Left hindlimb (tissue), 1 donor: Measurements from ENCODE around the gene DHDH.
"Not testable (repeated sequence)": the region's sequence is repeated elsewhere in the genome, so short reads cannot be mapped to it uniquely, and the experiment has no call there.

ENCODE experiments used
- DNase-seq: peaks from one replicate; pipeline ENCODE4 v3.0.0-alpha.2; 2018

The DHDH gene

DNA sequence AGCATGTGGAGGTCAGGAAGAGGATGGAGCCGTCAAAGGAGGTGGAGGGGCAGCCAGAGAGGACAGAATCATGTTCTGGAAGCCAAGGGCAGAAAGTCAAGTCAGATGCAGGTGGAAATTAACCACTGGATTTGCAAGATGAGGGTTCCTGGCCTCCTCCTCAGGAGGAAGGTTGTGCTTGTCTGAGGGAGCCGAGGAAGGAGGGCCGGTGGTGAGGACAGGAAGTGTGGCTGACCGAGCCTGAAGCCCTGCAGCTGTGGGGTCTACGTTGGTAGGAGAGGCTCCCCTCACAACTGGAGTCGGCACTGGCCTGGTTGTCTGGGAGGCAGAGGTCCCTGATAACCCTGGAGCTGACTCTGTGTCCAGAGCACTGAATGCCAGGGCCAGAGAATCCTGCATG lies 15.4 kb upstream of the DHDH start:
- DNase-seq, result no peak

DNA sequence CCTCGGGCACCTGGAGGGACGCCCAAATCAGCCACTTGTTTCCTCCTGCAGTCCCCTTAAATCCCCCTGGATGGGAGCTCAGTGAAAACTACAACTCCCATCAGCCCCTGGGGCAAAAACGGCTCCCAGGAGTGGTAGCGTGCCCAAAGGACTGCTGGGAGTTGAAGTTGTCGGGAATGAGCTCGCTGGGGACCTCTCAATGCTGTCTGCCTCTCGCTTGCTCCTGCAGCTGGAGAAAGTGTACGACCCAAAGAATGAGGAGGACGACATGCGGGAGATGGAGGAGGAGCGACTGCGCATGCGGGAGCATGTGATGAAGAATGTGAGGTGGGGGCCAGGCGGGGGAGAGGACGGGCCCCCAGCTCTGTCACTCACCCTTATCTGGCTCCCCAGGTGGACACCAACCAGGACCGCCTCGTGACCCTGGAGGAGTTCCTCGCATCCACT lies 14.7 kb upstream of the DHDH start:
- DNase-seq, result no peak

- DNase-seq, result not testable (repeated sequence)
Measured at GRCh38 chr19:48919271-48919670, 14.2 kb upstream of the DHDH start.

DNA sequence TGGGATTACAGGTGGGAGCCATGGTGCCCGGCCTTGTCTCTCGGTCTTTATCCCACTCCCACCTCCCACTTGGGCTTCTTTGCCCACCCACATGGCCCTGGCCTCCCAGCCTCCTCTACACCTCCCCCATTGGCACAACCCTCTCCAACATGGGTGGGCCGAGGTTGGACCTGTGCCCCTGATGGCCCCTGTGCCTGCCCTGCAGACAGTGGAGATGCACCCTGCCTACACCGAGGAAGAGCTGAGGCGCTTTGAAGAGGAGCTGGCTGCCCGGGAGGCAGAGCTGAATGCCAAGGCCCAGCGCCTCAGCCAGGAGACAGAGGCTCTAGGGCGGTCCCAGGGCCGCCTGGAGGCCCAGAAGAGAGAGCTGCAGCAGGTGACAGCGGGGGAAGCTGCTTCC lies 12.6 kb upstream of the DHDH start:
- DNase-seq, result no peak

DNA sequence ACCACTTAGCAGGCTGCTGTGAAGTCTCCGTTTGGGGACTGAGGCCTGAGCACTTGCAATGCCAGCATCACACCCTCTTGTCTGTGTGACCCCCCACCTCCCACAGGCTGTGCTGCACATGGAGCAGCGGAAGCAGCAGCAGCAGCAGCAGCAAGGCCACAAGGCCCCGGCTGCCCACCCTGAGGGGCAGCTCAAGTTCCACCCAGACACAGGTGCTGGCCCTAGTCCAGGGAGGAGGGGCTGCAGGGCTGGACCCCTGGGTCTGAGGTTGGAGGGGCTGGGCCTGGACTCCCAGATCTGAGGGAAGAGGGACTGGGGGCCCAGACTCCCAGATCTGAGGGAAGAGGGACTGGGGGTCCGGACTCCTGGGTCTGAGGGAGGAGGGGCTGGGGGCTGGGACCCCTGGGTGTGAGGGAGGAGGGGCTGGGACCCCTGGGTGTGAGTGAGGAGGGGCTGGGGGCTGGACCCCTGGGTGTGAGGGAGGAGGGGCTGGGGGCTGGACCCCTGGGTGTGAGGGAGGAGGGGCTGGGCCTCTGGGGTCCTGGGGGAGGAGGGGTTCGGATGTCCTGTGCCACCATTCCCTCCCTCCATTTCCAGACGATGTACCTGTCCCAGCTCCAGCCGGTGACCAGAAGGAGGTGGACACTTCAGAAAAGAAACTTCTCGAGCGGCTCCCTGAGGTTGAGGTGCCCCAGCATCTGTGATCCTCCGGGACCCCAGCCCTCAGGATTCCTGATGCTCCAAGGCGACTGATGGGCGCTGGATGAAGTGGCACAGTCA lies 11.6 kb upstream of the DHDH start:
- DNase-seq, result no peak

DNA sequence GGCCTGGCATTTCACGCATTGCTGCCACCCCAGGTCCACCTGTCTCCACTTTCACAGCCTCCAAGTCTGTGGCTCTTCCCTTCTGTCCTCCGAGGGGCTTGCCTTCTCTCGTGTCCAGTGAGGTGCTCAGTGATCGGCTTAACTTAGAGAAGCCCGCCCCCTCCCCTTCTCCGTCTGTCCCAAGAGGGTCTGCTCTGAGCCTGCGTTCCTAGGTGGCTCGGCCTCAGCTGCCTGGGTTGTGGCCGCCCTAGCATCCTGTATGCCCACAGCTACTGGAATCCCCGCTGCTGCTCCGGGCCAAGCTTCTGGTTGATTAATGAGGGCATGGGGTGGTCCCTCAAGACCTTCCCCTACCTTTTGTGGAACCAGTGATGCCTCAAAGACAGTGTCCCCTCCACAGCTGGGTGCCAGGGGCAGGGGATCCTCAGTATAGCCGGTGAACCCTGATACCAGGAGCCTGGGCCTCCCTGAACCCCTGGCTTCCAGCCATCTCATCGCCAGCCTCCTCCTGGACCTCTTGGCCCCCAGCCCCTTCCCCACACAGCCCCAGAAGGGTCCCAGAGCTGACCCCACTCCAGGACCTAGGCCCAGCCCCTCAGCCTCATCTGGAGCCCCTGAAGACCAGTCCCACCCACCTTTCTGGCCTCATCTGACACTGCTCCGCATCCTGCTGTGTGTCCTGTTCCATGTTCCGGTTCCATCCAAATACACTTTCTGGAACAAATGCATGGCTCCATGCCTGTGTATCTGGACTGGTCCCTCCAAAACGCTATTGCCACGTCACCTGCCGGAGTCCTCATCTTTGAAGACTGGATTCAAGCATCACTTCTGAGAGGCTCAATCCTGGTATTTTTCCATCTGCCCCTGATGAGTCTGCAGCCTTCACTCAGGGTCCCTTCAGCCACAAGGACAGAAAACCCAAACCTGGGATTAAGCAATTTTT lies 10.7 kb upstream of the DHDH start:
- DNase-seq, result no peak

GRCh38 chr19:48925240-48925843 lies 8.2 kb upstream of the DHDH start:
- DNase-seq, result no peak

GRCh38 chr19:48925890-48926289 lies 7.6 kb upstream of the DHDH start:
- DNase-seq, result not testable (repeated sequence)

- DNase-seq, result no peak
Measured at GRCh38 chr19:48926909-48927308, 6.6 kb upstream of the DHDH start.

- DNase-seq, result not testable (repeated sequence)
Measured at GRCh38 chr19:48927692-48928091, 5.8 kb upstream of the DHDH start.

GRCh38 chr19:48928164-48929025 lies 5.1 kb upstream of the DHDH start:
- no peak for DNase-seq

DNA sequence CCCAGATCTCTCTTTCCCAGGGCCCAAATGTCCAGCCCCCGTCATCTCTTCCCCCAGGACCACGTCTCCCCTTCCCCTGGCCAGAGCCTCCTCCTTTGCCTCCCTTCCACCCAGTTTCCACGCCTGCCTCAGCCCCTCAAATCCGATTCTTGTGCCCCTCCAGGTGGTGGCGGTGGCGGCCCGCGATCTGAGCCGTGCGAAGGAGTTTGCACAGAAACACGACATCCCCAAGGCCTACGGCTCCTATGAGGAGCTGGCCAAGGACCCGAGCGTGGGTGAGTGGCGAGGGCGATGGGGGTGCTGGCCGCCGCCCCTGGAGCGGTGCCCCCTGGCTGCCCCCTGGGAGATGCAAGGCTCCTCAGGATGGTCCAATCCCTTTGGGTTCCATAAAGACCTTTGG lies 1.3 kb downstream of the DHDH start:
- DNase-seq, result no peak

DNA sequence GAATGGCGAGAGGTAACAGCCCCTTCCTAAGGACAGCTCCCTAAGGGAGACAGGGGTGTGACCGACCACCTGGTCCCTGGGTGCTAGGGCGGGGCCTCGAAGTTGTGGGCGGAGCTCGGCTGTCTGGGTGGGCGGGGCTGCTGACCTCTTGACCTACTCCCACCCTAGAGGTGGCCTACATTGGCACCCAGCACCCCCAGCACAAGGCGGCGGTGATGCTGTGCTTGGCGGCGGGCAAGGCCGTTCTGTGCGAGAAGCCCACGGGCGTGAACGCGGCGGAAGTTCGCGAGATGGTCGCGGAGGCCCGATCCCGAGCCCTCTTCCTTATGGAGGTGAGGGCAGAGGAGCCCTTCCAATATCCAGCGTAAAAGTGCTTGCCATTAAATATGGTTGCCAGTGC lies 2.4 kb downstream of the DHDH start:
- DNase-seq, result no peak

DNA sequence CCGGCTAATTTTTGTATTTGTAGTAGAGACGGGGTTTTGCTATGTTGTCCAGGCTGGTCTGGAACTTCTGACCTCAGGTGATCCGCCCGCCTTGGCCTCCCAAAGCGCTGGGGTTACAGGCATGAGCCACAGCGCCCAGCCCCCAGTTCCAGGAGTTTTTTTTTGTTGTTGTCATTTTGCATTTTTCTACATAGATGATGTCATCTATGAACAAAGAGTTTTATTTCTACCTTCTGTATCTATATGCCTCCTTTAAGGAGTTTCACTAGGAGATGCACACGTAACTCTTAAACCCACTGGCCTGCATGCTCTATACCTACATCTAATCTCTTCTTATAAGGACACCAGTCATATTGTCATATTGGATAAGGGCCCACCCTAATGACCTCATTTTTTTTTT lies 4.8 kb downstream of the DHDH start:
- no peak for DNase-seq

DNA sequence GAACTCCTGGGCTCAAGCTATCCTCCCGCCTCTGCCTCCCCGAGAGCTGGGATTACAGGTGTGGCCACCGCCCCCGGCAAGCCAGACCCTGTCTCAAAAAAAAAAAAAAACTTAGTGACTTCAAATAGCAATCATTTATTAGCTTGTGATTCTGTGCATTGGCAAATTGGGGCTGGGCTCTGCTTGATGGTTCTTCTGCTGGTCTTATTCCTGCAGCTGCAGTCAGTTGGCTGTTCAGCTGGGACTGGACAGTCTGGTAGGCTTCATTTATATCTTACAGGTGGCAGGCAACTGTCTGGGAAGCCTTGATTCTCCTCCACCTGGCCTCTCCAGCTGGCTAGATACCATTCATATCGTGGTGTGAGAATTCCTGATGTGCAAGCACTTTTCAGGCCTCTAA lies 7.4 kb downstream of the DHDH start:
- no peak for DNase-seq

DNA sequence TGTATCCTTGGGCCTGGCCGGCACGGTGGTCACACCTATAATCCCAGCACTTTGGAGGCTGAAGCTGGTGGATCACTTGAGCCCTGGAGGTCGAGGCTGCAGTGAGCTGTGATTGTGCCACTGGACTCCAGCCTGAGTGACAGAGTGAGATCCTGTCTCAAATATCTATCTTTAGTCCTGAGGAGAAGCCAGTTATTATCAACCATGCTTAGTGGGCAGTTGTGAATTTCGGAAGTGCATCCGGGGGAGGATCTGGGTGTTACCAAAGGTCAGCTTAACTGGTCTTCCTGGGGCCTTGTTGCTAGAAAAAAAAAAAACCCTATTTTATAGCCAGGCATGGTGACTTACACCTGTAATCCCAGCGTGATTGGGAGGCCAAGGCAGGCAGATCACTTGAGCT lies 9.6 kb downstream of the DHDH start:
- DNase-seq, result no peak

DNA sequence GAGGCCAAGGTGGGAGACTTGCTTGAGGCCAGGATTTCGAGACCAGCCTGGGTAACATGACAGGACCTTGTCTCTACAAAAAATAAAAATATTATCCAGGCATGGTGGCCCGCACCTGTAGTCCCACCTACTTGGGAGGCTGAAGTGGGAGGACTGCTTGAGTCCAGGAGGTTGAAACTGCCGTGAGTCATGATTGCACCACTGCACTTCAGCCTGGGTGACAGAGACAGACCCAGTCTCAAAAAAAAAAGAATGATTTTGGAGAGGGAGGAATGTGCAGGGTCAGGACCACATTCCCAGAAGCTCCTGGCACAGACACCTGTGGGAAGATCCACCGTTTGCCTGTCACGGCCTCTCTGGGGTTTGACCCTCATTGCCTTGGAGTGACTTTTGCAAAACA lies 11.9 kb downstream of the DHDH start:
- no peak for DNase-seq

DNA sequence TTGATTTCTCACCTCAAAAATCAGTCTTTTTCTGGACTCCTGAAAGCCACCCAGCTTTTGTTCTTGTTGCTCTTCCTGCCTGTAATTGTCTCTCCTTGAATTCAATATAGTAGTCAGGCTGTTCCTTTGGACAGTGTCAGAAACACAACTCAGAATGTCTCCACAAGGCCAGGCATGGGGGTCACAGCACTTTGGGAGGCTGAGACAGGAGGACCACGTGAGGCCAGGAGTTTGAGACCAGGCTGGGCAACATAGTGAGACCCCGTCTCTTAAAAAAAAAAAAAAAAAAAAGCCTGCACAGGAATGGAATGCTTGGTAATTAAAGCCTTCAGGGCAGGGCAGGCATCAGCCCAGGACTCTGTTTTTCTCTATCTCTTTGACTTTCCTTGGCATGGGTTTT lies 12.3 kb downstream of the DHDH start:
- no peak for DNase-seq

DNA sequence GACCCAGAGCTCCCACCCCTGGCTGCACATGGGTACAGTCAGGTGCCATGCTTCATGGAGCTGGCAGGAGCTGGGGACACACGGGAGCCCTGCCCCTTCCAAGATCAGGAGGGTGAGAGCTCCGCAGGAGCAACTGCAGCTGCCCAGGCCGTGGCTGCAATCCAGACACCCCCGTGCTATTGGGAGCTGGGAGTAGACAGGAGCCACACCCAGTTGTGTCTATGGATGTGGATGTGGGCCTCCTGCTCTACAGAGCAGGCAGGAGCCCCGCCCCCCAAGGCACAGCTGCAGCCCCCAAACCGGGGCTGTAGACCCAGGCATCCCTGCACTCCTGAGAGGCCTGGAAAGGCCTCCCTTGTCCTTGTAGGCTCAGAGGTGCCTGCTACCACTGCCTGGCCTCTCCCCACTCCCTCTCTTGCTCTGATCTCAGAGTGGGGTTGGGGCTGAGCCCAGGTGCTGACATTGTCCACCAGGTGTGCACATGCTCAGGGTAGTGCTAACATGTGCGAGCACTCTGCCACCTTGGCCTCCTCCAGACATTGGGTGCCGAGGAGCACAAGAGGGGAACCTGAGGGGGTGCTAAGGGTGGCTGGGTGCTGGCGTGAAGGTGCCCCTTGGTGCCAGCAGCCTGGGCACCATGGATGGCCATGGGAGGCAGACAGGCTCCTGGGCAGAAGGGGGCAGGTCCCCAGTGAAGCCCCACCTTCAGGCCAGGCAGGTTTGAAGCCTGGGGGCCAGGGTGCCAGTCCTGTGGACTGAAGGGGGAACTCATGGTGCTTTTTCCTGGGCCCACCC lies 13.2 kb downstream of the DHDH start:
- no peak for DNase-seq

GRCh38 chr19:48947258-48947542 lies 13.7 kb downstream of the DHDH start:
- DNase-seq, result no peak

GRCh38 chr19:48950159-48950558 lies 16.7 kb downstream of the DHDH start:
- DNase-seq, result no peak
